Measurements from ENCODE around the gene UNC5B. TPM values are rescaled to one million over a fixed set of nuclear protein-coding genes. Genes with fewer than 3 reads are reported as not detected.

UNC5B gene
- total and polyA plus RNA-seq, 10 donors = 0.74 to 21.1 (median 11.3) TPM

DNA sequence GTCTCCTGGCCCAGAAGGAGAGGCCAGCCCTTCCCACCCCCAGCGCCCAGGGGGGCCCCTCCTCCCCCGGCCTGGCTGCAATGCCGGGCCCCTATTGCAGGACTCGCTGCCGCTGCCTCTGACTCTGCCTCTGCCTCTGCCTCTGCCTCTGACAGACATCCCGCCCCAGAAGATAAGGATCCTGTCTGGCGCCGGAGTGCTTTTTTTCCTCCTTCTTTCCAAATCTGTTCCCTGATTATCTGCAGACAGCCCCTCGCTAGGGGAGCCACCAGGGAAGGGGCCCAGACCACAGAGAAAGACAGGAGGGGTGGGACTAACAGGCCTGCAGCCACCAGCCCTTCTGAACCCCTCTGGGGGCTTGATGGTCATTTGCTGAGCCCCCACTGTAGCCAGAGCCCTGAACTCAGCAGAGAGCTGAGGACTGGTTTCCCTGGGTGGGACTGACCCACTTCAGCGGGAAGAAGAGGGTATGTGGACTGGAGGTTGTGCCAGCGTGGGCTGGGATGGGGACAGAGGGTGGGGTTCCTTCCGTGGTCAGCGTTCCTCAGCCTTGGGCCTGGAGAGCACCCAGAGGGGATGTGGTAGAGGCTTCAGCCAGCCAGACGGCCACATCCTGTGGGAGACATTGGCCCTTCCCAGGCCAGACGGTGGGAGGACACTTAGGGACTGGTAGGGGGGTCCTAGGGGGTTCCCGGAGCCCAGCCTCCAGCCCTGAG is 22.8 kb downstream of the UNC5B start:
- H3K9me3 ChIP-seq = no peaks in the 10 kb centered on the region
- no peak overlapping the region for H3K4me3 ChIP-seq
- no peak for DNase-seq
- H3K4me1 ChIP-seq = peaks cover 24 to 95% (median 47%) of the 10 kb centered on the region in 6 donors
- peak overlapping the region in 7 of 8 donors; percentile 33 to 71 (median 58) for H3K27ac ChIP-seq
- H3K36me3 ChIP-seq = no peaks in the 10 kb centered on the region
- H3K27me3 ChIP-seq (replicated peaks in 1 of 7) = peaks cover 0 to 89% (median 9%) of the 10 kb centered on the region in 7 donors
- TF ChIP-seq CTCF (IDR thresholded peaks at IDR 0.05 in 8 of 11, conservative IDR thresholded peaks at IDR 0.05 in 3 of 11) (no peak), POLR2A (IDR thresholded peaks at IDR 0.05) (no peak), POLR2AphosphoS5 (IDR thresholded peaks at IDR 0.05) (peak in 2 of 3 donors; percentile 27 to 32)
- 15 to 68% (median 37%) methylated on average over 9 to 16 of the region's 16 CpGs for WGBS, 5 donors
- intact Hi-C loops (cut with DNase I; ENCODE audit: low total_unique reads) = no loop called here

GRCh38 chr10:71235808-71236207 is 23.4 kb downstream of the UNC5B start:
- TF ChIP-seq POLR2A (IDR thresholded peaks at IDR 0.05) (no peak), POLR2AphosphoS5 (IDR thresholded peaks at IDR 0.05) (no peak)
- intact Hi-C loops (cut with DNase I; ENCODE audit: low total_unique reads) = no loop called here
- Histone ChIP-seq H3K4me1 (peaks cover 31 to 95% (median 52%) of the 10 kb centered on the region in 6 donors), H3K4me3 (no peak overlapping the region), H3K27ac (peak overlapping the region in 4 of 8 donors; percentile 57 to 71 (median 64)), H3K27me3 (replicated peaks in 1 of 7) (peaks cover 0 to 88% (median 9%) of the 10 kb centered on the region in 7 donors), H3K9me3 (no peaks in the 10 kb centered on the region), H3K36me3 (no peaks in the 10 kb centered on the region)
- DNase-seq = no peak
- WGBS, 5 donors = 76 to 86% (median 82%) methylated on average over 6 to 7 of the region's 7 CpGs

DNA sequence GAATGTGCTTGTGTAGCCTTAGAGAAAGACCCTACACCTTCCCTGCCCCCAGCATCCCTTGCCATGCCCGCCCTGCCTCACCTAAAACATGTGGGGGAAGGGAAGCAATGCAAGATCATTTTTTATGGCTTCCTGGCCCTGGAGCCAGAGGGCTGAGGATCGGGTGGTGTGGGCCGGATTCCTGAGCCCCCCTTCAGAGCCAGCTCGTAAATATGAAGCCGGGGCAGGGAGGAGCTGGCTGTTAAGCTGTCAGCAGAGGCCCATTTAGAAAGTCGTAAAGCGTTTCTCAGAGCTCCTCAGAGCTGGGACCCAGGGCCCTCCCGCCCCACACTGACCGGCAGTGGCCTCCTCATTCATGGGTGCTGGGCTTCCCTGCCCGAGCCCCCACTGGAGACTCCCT is 23.9 kb downstream of the UNC5B start:
- Histone ChIP-seq H3K36me3 (no peaks in the 10 kb centered on the region), H3K4me1 (peaks cover 35 to 96% (median 57%) of the 10 kb centered on the region in 6 donors), H3K4me3 (no peak overlapping the region), H3K27me3 (replicated peaks in 1 of 7) (peaks cover 0 to 83% (median 9%) of the 10 kb centered on the region in 7 donors), H3K27ac (peak overlapping the region in 4 of 8 donors; percentile 5 to 71 (median 36)), H3K9me3 (no peaks in the 10 kb centered on the region)
- TF ChIP-seq POLR2A (IDR thresholded peaks at IDR 0.05) (no peak), POLR2AphosphoS5 (IDR thresholded peaks at IDR 0.05) (no peak), CTCF (IDR thresholded peaks at IDR 0.05 in 8 of 11, conservative IDR thresholded peaks at IDR 0.05 in 3 of 11) (no peak)
- DNase-seq = no peak
- intact Hi-C loops (cut with DNase I; ENCODE audit: low total_unique reads) = no loop called here
- WGBS, 5 donors = 51 to 89% (median 78%) methylated on average over 4 to 10 of the region's 10 CpGs

- 72 to 86% (median 77%) methylated on average over 15 of the region's 15 CpGs for WGBS, 5 donors
- Histone ChIP-seq H3K27ac (peak overlapping the region in 3 of 8 donors; percentile 5 to 71 (median 57)), H3K27me3 (replicated peaks in 1 of 7) (peaks cover 0 to 77% (median 8%) of the 10 kb centered on the region in 7 donors), H3K4me3 (no peak overlapping the region), H3K4me1 (peaks cover 41 to 96% (median 62%) of the 10 kb centered on the region in 6 donors), H3K9me3 (no peaks in the 10 kb centered on the region), H3K36me3 (no peaks in the 10 kb centered on the region)
- DNase-seq = no peak
- TF ChIP-seq POLR2A (IDR thresholded peaks at IDR 0.05) (no peak), POLR2AphosphoS5 (IDR thresholded peaks at IDR 0.05) (no peak), CTCF (IDR thresholded peaks at IDR 0.05 in 8 of 11, conservative IDR thresholded peaks at IDR 0.05 in 3 of 11) (no peak)
- intact Hi-C loops (cut with DNase I; ENCODE audit: low total_unique reads) = no loop called here
Observed at GRCh38 chr10:71236822-71237682, 24.7 kb downstream of the UNC5B start.
